ENCODE data around the gene TRAPPC2B. TPM values are rescaled to one million over a fixed set of nuclear protein-coding genes. Genes with fewer than 3 reads are reported as not detected.

TRAPPC2B gene
- total RNA-seq, 1 experiment from 2014 or later, result 15.3 TPM

DNA sequence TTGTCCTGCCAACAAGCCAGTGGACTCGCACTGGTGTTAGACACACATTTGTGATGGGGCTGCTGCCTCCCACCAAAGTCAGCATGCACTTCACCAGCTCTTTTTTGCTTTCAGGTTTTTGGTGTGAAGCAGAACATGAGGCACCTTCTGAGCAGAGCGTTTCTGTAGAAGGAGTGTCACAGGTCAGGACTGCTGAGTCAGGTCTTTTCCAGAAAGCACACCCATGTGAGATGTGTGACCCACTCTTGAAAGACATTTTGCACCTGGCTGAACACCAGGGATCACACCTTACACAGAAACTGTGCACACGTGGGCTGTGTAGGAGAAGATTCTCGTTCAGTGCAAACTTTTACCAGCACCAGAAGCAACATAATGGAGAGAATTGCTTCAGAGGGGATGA lies 7.4 kb upstream of the TRAPPC2B start:
- H3K4me2 ChIP-seq, result no peak overlapping the region
- peaks cover 47% of the 10 kb centered on the region for H3K36me3 ChIP-seq (ENCODE audit: low read depth)
- intact Hi-C loops (cut with micrococcal nuclease; ENCODE audit: unreplicated experiment), result no loop called here
- peaks cover 5% of the 10 kb centered on the region; the same call in 1 of the 2 replicates for H3K9me3 ChIP-seq (ENCODE audit: insufficient read depth, low read depth)
- no peak for DNase-seq
- peaks cover 5% of the 10 kb centered on the region; the same call in 1 of the 2 replicates for H4K20me1 ChIP-seq (ENCODE audit: insufficient read depth)
- no TSS peak for BruUV-seq (replicated peaks)
- ChIA-PET CTCF (no interaction called here), POLR2A (ENCODE audit: unreplicated experiment) (no interaction called here)
- H2AFZ ChIP-seq, result no peak overlapping the region
- no peak overlapping the region for H3K4me3 ChIP-seq
- peaks cover 3% of the 10 kb centered on the region for H3F3A ChIP-seq (ENCODE audit: insufficient read depth, low read depth)
- H3K27ac ChIP-seq, result no peak overlapping the region
- H3K79me2 ChIP-seq (ENCODE audit: low read depth), result peaks cover 32% of the 10 kb centered on the region
- no peaks in the 10 kb centered on the region for H3K9me2 ChIP-seq (ENCODE audit: insufficient read depth)
- no peaks in the 10 kb centered on the region for H3K27me3 ChIP-seq (ENCODE audit: insufficient read depth, low read depth)
- TF ChIP-seq EZH2 (IDR thresholded peaks at IDR 0.05; ENCODE audit: low read depth) (no peak), CTCF (conservative IDR thresholded peaks at IDR 0.05) (no peak)
- H3K4me1 ChIP-seq (replicated peaks; ENCODE audit: insufficient read depth), result peaks cover 10% of the 10 kb centered on the region

DNA sequence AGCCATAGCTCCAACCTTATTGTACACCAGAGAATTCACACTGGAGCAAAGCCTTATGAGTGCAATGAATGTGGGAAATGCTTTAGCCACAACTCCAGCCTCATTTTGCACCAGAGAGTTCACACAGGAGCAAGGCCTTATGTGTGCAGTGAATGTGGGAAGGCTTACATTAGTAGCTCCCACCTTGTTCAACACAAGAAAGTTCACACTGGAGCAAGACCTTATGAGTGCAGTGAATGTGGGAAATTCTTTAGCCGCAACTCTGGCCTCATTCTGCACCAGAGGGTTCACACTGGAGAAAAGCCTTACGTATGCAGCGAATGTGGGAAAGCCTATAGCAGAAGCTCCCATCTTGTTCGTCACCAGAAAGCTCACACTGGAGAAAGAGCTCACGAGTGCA lies 5.9 kb upstream of the TRAPPC2B start:
- H3F3A ChIP-seq (ENCODE audit: insufficient read depth, low read depth), result peaks cover 9% of the 10 kb centered on the region
- ChIA-PET POLR2A (ENCODE audit: unreplicated experiment) (no interaction called here), CTCF (no interaction called here)
- TF ChIP-seq EZH2 (IDR thresholded peaks at IDR 0.05; ENCODE audit: low read depth), result no peak
- TF ChIP-seq CTCF (conservative IDR thresholded peaks at IDR 0.05), result no peak
- no peaks in the 10 kb centered on the region for H3K27me3 ChIP-seq (ENCODE audit: insufficient read depth, low read depth)
- BruUV-seq (replicated peaks), result no TSS peak
- H3K4me1 ChIP-seq (replicated peaks; ENCODE audit: insufficient read depth), result peaks cover 6% of the 10 kb centered on the region
- H3K4me3 ChIP-seq, result no peak overlapping the region
- no peak overlapping the region for H3K27ac ChIP-seq
- no peak for DNase-seq
- H3K4me2 ChIP-seq, result no peak overlapping the region
- H3K79me2 ChIP-seq (ENCODE audit: low read depth), result peaks cover 19% of the 10 kb centered on the region
- H4K20me1 ChIP-seq (ENCODE audit: insufficient read depth), result peaks cover 5% of the 10 kb centered on the region; the same call in 1 of the 2 replicates
- intact Hi-C loops (cut with micrococcal nuclease; ENCODE audit: unreplicated experiment), result no loop called here
- H3K9me2 ChIP-seq (ENCODE audit: insufficient read depth), result no peaks in the 10 kb centered on the region
- H2AFZ ChIP-seq, result no peak overlapping the region
- peaks cover 47% of the 10 kb centered on the region for H3K36me3 ChIP-seq (ENCODE audit: low read depth)
- peaks cover 8% of the 10 kb centered on the region for H3K9me3 ChIP-seq (ENCODE audit: insufficient read depth, low read depth)

DNA sequence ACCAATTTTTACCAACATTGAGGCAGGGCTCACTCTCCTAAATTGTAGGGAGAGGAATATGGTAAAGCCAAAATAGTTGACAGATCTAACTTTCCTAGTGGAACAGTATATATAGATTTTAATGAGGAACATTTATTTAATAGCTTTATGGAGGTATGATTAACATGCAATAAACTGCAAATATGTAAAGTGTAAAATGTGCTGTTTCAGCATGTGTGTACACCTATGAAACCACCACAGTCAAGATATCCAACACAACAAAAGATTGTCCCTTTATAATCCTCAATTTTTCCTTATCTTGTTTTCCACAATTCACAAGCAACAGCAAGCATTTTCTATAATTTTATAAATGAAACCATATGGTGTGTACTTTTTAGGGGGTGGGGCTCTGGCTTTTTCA lies 4.1 kb upstream of the TRAPPC2B start:
- no peaks in the 10 kb centered on the region for H3K9me2 ChIP-seq (ENCODE audit: insufficient read depth)
- H3K4me1 ChIP-seq (replicated peaks; ENCODE audit: insufficient read depth), result peaks cover 6% of the 10 kb centered on the region; the same call in 1 of the 2 replicates
- H2AFZ ChIP-seq, result no peak overlapping the region
- H3F3A ChIP-seq (ENCODE audit: insufficient read depth, low read depth), result peaks cover 9% of the 10 kb centered on the region
- ChIA-PET POLR2A (ENCODE audit: unreplicated experiment) (no interaction called here), CTCF (no interaction called here)
- peaks cover 36% of the 10 kb centered on the region for H3K36me3 ChIP-seq (ENCODE audit: low read depth)
- no peak for TF ChIP-seq EZH2 (IDR thresholded peaks at IDR 0.05; ENCODE audit: low read depth)
- TF ChIP-seq CTCF (conservative IDR thresholded peaks at IDR 0.05), result no peak
- no peaks in the 10 kb centered on the region for H4K20me1 ChIP-seq (ENCODE audit: insufficient read depth)
- no peak overlapping the region for H3K4me2 ChIP-seq
- peaks cover 9% of the 10 kb centered on the region for H3K79me2 ChIP-seq (ENCODE audit: low read depth)
- BruUV-seq (replicated peaks), result no TSS peak
- H3K27me3 ChIP-seq (ENCODE audit: insufficient read depth, low read depth), result no peaks in the 10 kb centered on the region
- no peak overlapping the region for H3K4me3 ChIP-seq
- intact Hi-C loops (cut with micrococcal nuclease; ENCODE audit: unreplicated experiment), result no loop called here
- H3K27ac ChIP-seq, result no peak overlapping the region
- H3K9me3 ChIP-seq (ENCODE audit: insufficient read depth, low read depth), result peaks cover 10% of the 10 kb centered on the region
- DNase-seq, result no peak

Measured in PC-9 (cell line).